Measurements from ENCODE around the gene RFESD.

RFESD gene

DNA sequence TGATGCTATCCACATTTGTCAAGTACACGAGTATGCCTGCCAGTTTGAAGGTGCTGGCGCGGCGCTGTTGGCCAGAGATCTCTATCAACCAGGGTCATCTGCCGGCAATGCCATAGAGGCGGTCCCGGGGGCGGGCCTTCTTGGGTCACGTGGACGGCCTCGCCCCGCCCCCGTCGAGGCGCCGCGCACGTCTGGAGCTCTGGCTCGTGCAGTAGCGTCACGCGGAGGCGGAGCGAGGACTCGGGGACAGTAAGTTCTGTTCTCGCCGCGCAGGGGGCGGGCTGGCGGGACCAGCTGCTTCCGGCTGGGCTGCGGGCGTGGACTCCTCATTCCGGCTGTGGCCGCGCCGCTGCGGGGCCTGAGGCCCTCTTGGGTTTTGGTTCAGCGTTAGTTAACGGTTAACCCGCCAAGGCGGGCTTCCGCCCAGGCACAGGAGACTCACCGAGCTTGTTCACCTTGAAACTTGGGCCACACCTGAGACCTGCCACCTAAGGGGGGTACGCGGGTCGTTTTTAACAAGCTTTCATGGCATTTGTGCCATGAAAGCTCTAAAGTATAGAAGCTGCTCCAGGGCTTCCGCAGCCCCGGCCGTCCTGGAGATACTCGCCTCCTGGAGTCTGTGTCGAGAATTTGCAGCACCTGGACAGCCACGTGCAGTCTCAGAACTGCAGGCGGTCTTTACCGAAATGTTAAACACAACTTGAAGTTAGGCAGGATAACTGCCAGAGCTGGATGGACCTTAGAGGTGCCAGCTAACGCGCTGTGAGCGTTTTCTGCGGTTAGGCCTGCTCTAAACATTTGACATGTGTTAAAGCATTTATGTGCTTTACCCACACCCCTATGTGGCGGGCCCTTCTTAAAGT lies at the start of gene RFESD:
Gene RFESD, plus strand, starts transcription at position 209 of the 863 bp plus-strand sequence. CDS start 5,495 bp downstream, outside the sequence.
- DNase-seq, result peak; percentile 68 to 99 (median 93)

DNA sequence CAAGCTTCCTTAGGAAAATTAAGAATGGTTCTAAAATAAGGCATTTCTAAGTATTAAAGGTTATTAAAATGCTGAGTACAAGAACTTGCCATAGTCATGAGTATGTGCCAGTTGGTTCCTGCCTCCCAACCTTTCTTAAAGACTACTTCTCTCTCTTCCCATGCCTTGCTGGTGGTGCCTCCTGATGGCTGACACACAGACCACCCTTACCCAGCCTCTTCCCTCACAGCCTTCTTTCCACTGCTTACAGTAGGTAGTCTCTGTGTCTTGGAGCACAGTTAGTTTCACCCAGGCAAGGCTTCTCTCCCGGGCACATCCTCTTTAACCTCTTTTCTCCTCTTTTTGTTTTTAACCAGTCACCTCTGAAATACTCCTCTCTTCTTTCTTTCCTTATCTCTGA lies 47.3 kb upstream of the RFESD start:
- no peak for DNase-seq

GRCh38 chr5:95600557-95600956 lies 46.0 kb upstream of the RFESD start:
- DNase-seq, result no peak

GRCh38 chr5:95605786-95606185 lies 40.8 kb upstream of the RFESD start:
- no peak for DNase-seq

- no peak for DNase-seq
These were observed 40.2 kb upstream of the RFESD start for GRCh38 chr5:95606419-95606818.

DNA sequence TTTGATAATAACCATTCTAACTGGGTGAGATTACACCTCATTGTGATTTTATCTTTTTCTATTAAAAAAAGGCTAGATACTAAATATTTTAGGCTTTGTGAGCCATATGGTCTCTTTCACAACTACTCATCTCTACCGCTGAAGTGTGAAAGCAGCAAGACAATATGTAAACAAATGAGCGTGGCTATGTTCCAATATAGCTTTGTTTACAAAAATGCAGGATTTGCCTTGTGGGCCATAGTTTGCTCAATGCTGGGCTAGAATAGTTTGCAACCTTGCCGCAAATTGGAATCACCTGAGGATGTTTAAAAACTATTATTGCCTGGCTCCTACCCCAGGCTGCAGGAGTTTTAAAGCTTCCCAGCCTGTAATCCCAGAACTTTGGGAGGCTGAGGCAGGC lies 36.9 kb upstream of the RFESD start:
- no peak for DNase-seq

- DNase-seq, result no peak
These were observed 36.0 kb upstream of the RFESD start for GRCh38 chr5:95610546-95610945.

- DNase-seq, result no peak
These were observed 35.2 kb upstream of the RFESD start for GRCh38 chr5:95611396-95611795.

DNA sequence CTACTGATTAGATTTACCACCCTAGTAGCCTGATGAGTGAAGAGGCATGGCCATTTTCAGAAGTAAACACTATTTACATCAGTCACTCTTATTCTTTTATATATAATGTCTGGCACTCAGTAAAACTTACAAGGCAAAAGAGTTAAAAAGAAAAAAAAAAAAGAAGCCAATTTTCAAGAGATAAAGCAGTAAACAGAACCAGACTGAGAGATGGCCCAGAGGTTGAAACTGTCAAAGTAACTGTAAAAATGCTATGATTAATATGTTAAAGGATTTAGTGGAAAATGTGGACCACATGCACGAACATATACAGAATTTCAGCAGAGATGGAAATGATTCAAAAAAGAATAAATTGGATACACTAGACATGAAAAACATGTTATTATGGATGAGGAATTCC lies 33.1 kb upstream of the RFESD start:
- DNase-seq, result no peak

GRCh38 chr5:95615164-95615467 lies 31.5 kb upstream of the RFESD start:
- no peak for DNase-seq

GRCh38 chr5:95617057-95617456 lies 29.5 kb upstream of the RFESD start:
- DNase-seq, result no peak

GRCh38 chr5:95619096-95619495 lies 27.5 kb upstream of the RFESD start:
- DNase-seq, result no peak

DNA sequence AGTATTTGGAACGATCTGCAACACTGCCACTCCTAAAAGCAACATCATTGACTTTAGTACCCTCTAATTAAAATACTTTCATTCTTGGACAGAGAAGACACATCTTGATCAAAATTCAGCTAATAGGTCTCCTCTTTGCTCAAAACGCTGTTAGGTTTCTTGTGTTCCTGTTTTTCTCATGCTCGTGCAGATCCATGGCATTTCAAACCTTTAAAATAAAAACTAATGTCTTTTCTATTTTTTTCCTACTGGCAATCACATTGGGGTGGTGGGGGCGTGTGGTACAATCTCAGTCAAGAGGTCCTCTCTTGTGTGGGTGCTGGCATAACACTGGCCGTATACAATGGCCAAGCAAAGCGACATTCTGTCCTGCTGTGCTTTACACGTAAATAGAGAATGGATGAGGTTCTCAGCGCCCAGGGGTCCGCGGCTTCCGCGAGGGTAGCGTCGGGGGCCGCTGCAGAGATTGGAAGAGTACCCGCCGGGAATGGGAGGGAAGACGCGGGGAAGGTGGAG lies 27.0 kb upstream of the RFESD start:
- peak in 3 of 56 donors; percentile 9 to 21 (median 19) for DNase-seq

GRCh38 chr5:95620030-95620869 lies 26.3 kb upstream of the RFESD start, which contains the start of gene GPR150:
GPR150 (plus strand) TSS chr5:95620087; CDS start chr5:95620276, 189 bp downstream.
- DNase-seq, result peak in 11 of 56 donors; percentile 3 to 52 (median 25)

GRCh38 chr5:95620870-95621838 lies 25.4 kb upstream of the RFESD start:
- DNase-seq, result peak in 4 of 56 donors; percentile 0 to 24 (median 8)

GRCh38 chr5:95621839-95622629 lies 24.5 kb upstream of the RFESD start:
- no peak for DNase-seq

GRCh38 chr5:95623706-95624105 lies 22.9 kb upstream of the RFESD start:
- no peak for DNase-seq

- DNase-seq, result no peak
These were observed 22.2 kb upstream of the RFESD start for GRCh38 chr5:95624368-95624767.

GRCh38 chr5:95626701-95627100 lies 19.9 kb upstream of the RFESD start:
- DNase-seq, result no peak

Measured in nucleus accumbens (tissue), 56 donors.